AG08396 (cell line): ENCODE results near the gene ACOX3.
"Not testable (repeated sequence)": the region's sequence is repeated elsewhere in the genome, so short reads cannot be mapped to it uniquely, and the experiment has no call there.

Experiments
- DNase-seq: peaks from one replicate; pipeline ENCODE4 v3.0.0; 2012; ENCODE audit warnings: low spot score, mixed read lengths

ACOX3 gene

GRCh38 chr4:8433136-8433535 lies 7.4 kb downstream of the ACOX3 start:
- no peak for DNase-seq

- no peak for DNase-seq
These were observed 9.0 kb downstream of the ACOX3 start for GRCh38 chr4:8431553-8431952.

GRCh38 chr4:8428288-8429097 lies 12.0 kb downstream of the ACOX3 start:
- DNase-seq = peak; percentile 97

GRCh38 chr4:8427761-8428287 lies 12.7 kb downstream of the ACOX3 start:
- DNase-seq = peak; percentile 69

- no peak for DNase-seq
These were observed 13.3 kb downstream of the ACOX3 start for GRCh38 chr4:8427262-8427661.

GRCh38 chr4:8422786-8423185 lies 17.7 kb downstream of the ACOX3 start:
- no peak for DNase-seq

GRCh38 chr4:8422327-8422726 lies 18.2 kb downstream of the ACOX3 start:
- DNase-seq = no peak

GRCh38 chr4:8420151-8420550 lies 20.4 kb downstream of the ACOX3 start:
- not testable (repeated sequence) for DNase-seq

- no peak for DNase-seq
These were observed 21.1 kb downstream of the ACOX3 start for GRCh38 chr4:8419222-8420041.

GRCh38 chr4:8417071-8417614 lies 23.4 kb downstream of the ACOX3 start:
- no peak for DNase-seq

GRCh38 chr4:8414377-8414776 lies 26.1 kb downstream of the ACOX3 start:
- DNase-seq = no peak

GRCh38 chr4:8412288-8412687 lies 28.2 kb downstream of the ACOX3 start:
- no peak for DNase-seq

GRCh38 chr4:8411351-8412180 lies 29.0 kb downstream of the ACOX3 start:
- no peak for DNase-seq

- DNase-seq = peak; percentile 72
These were observed 29.8 kb downstream of the ACOX3 start for GRCh38 chr4:8410641-8411271.

- no peak for DNase-seq
These were observed 30.4 kb downstream of the ACOX3 start for GRCh38 chr4:8410066-8410625.

- peak; percentile 31 for DNase-seq
These were observed 31.1 kb downstream of the ACOX3 start for GRCh38 chr4:8409264-8410065.

GRCh38 chr4:8407756-8408155 lies 32.8 kb downstream of the ACOX3 start:
- DNase-seq = no peak

- DNase-seq = no peak
These were observed 33.2 kb downstream of the ACOX3 start for GRCh38 chr4:8407316-8407715.

GRCh38 chr4:8406887-8407286 lies 33.6 kb downstream of the ACOX3 start:
- DNase-seq = not testable (repeated sequence)

GRCh38 chr4:8405516-8405875 lies 35.0 kb downstream of the ACOX3 start:
- no peak for DNase-seq
